Measurements from ENCODE around the gene KDM4B.
A peak's percentile ranks its signal among the peaks of the same experiment; 100 is the strongest.

DNA sequence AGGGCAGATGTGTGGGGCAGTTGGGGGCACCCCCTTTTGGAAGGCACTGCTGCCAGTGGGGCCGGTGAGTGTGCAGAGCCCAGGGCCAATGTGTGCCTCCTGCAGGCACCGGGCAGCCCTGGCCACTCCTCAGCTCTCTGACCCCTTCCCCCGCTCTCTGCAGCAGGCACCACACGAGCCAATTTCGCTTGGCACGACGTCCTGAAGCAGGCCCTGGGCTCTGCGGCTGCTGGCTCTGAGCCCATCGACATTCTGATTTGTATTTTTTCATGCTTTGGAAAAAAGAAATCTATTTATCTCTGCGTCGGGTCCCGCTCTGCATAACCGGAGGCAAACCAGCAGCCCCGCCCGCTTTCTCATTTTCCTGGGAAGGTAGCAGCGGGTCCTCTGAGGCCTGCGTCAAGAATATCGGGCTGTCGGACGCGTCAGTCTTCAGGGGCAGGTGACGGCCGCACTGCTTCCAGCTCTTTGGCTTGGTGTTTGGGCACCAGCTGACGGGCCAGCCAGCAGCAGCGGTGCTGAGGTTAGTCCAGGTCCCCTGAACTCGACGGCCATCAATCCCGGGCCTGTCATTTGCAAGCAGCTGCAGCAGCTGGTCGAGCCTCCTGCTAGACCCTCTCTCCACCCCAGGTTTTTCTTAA is 134.3 kb downstream of the KDM4B start:
- TF ChIP-seq CTCF (IDR thresholded peaks at IDR 0.05; ENCODE audit: low read depth, low read length, missing input control) (no peak), RXRA (IDR thresholded peaks at IDR 0.05) (peak in 1 of 2 donors; percentile 36), TAF1 (conservative IDR thresholded peaks at IDR 0.05) (no peak), FOXA1 (IDR thresholded peaks at IDR 0.05) (no peak), YY1 (IDR thresholded peaks at IDR 0.05) (no peak), JUND (IDR thresholded peaks at IDR 0.05) (no peak), REST (IDR thresholded peaks at IDR 0.05) (peak; percentile 16)
- TF ChIP-seq, protein P1, sequence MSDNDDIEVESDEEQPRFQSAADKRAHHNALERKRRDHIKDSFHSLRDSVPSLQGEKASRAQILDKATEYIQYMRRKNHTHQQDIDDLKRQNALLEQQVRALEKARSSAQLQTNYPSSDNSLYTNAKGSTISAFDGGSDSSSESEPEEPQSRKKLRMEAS (IDR thresholded peaks at IDR 0.05), result no peak
- TF ChIP-seq, protein P2, sequence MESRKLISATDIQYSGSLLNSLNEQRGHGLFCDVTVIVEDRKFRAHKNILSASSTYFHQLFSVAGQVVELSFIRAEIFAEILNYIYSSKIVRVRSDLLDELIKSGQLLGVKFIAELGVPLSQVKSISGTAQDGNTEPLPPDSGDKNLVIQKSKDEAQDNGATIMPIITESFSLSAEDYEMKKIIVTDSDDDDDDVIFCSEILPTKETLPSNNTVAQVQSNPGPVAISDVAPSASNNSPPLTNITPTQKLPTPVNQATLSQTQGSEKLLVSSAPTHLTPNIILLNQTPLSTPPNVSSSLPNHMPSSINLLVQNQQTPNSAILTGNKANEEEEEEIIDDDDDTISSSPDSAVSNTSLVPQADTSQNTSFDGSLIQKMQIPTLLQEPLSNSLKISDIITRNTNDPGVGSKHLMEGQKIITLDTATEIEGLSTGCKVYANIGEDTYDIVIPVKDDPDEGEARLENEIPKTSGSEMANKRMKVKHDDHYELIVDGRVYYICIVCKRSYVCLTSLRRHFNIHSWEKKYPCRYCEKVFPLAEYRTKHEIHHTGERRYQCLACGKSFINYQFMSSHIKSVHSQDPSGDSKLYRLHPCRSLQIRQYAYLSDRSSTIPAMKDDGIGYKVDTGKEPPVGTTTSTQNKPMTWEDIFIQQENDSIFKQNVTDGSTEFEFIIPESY (IDR thresholded peaks at IDR 0.05), result no peak
